Parathyroid adenoma (tissue), 2 donors: ENCODE results near the gene GJB5.
A peak's percentile ranks its signal among the peaks of the same experiment; 100 is the strongest.

Experiments
- H2AFZ ChIP-seq: fragments of 300-600 bp; sonication (generic); one replicate; pipeline ENCODE4 v1.7.0; 2017; ENCODE audit warnings: antibody characterized with exemption, mild to moderate bottlenecking
- H3K27ac ChIP-seq: fragments of 300-600 bp; sonication (generic); one replicate; pipeline ENCODE4 v1.7.0; 2017
- H3K27me3 ChIP-seq: fragments of 300-600 bp; sonication (generic); one replicate; pipeline ENCODE4 v1.7.0; 2017; ENCODE audit warnings: low read length; ENCODE audit not compliant: control insufficient read depth, insufficient read depth
- H3K36me3 ChIP-seq: fragments of 300-600 bp; sonication (generic); one replicate; pipeline ENCODE4 v1.7.0; 2017; ENCODE audit warnings: low read length; ENCODE audit not compliant: control insufficient read depth, insufficient read depth
- H3K4me1 ChIP-seq: fragments of 300-600 bp; sonication (generic); one replicate; pipeline ENCODE4 v1.7.0; 2017; ENCODE audit warnings: control low read depth
- H3K4me2 ChIP-seq: fragments of 300-600 bp; sonication (generic); one replicate; pipeline ENCODE4 v1.7.0; 2017; ENCODE audit warnings: low read length
- H3K4me3 ChIP-seq: fragments of 300-600 bp; sonication (generic); one replicate; pipeline ENCODE4 v1.7.0; 2017; ENCODE audit warnings: low read depth, low read length
- H3K79me2 ChIP-seq: fragments of 300-600 bp; sonication (generic); one replicate; pipeline ENCODE4 v1.7.0; 2017; ENCODE audit warnings: control low read depth
- H3K9ac ChIP-seq: fragments of 300-600 bp; sonication (generic); one replicate; pipeline ENCODE4 v1.7.0; 2017; ENCODE audit warnings: mild to moderate bottlenecking
- H3K9me3 ChIP-seq: fragments of 300-600 bp; sonication (generic); one replicate; pipeline ENCODE4 v1.7.0; 2017; ENCODE audit warnings: low read length; ENCODE audit not compliant: control insufficient read depth
- CTCF ChIP-seq: fragments of 300-600 bp; sonication (generic); IDR thresholded peaks from one replicate; pipeline ENCODE4 v1.7.0; 2017; ENCODE audit warnings: antibody characterized with exemption, mild to moderate bottlenecking
- donor health status: primary hyperparathyroidism.

The GJB5 gene

GRCh38 chr1:34790985-34791384, 36.1 kb downstream of the GJB5 start:
- Histone ChIP-seq H3K36me3 (no peaks in the 10 kb centered on the region), H2AFZ (no peak overlapping the region), H3K27ac (peak overlapping the region; percentile 56), H3K9me3 (no peaks in the 10 kb centered on the region), H3K4me2 (no peak overlapping the region), H3K79me2 (no peaks in the 10 kb centered on the region), H3K27me3 (no peaks in the 10 kb centered on the region), H3K4me3 (no peak overlapping the region), H3K9ac (no peak overlapping the region), H3K4me1 (no peaks in the 10 kb centered on the region)
- TF ChIP-seq CTCF: no peak

- Histone ChIP-seq H3K27me3 (no peaks in the 10 kb centered on the region), H3K9me3 (no peaks in the 10 kb centered on the region), H3K4me3 (no peak overlapping the region), H2AFZ (peak overlapping the region; percentile 11), H3K79me2 (no peaks in the 10 kb centered on the region), H3K36me3 (no peaks in the 10 kb centered on the region), H3K27ac (no peak overlapping the region), H3K9ac (no peak overlapping the region), H3K4me1 (no peaks in the 10 kb centered on the region), H3K4me2 (no peak overlapping the region)
- TF ChIP-seq CTCF: no peak
Measured at GRCh38 chr1:34792424-34792823, 37.6 kb downstream of the GJB5 start.

- no peak for TF ChIP-seq CTCF
- no peaks in the 10 kb centered on the region for H3K4me1 ChIP-seq
- H2AFZ ChIP-seq: peak within 1 kb of the TSS; percentile 11
- H3K4me2 ChIP-seq: no peak within 1 kb of the TSS
- peak within 1 kb of the TSS; percentile 8 for H3K4me3 ChIP-seq
- H3K36me3 ChIP-seq: no peaks in the 10 kb centered on the region
- no peaks in the 10 kb centered on the region for H3K79me2 ChIP-seq
- no peaks in the 10 kb centered on the region for H3K9me3 ChIP-seq
- no peak within 1 kb of the TSS for H3K9ac ChIP-seq
- H3K27me3 ChIP-seq: no peaks in the 10 kb centered on the region
- peak within 1 kb of the TSS; percentile 19 for H3K27ac ChIP-seq
Measured at GRCh38 chr1:34792868-34793727, 38.3 kb downstream of the GJB5 start, which contains the start of gene GJA4. Gene GJA4, plus strand, starts transcription at chr1:34792999. Its CDS starts 1,215 bp downstream, at chr1:34794214.

GRCh38 chr1:34794001-34794789, 39.3 kb downstream of the GJB5 start:
- Histone ChIP-seq H3K79me2 (no peaks in the 10 kb centered on the region), H3K4me3 (no peak overlapping the region), H3K4me1 (no peaks in the 10 kb centered on the region), H2AFZ (no peak overlapping the region), H3K4me2 (no peak overlapping the region), H3K9me3 (no peaks in the 10 kb centered on the region), H3K36me3 (no peaks in the 10 kb centered on the region), H3K27ac (no peak overlapping the region), H3K9ac (no peak overlapping the region), H3K27me3 (no peaks in the 10 kb centered on the region)
- TF ChIP-seq CTCF: no peak
